Measurements from ENCODE around the gene RAE1. TPM values are rescaled to one million over a fixed set of nuclear protein-coding genes. Genes with fewer than 3 reads are reported as not detected.

RAE1 gene
- total RNA-seq, 4 donors from 2014 or later, result 30.5 to 45.7 (median 34.5) TPM

DNA sequence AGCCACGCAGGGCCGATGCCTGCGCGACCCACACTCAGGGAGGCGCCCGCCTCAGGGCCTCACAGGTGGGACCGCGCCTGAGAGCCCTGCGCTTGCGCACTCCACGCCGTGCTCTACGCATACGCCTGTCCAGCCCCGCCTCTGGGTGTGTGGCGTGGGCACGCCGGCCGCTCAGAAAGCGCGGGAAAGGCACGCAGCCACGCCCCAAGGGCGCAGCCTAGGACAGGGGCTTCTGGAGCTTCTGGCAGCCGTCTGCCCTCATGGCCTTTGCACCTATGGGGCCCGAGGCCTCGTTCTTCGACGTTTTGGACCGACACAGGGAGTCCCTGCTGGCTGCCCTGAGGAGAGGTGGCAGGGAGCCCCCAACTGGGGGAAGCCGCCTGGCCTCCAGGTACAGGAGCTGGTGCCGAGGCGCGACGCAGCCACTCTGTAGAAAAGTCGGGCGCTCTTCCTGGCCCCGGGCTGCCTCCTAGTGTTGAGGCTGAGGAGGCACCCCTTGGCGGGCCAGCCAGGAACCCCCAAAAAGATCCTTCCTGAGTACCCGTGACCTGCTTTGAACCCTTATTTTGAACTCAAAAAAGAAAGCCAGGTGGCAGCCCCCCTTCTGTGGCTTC is 21.3 kb upstream of the RAE1 start, which contains the start of gene SPO11:
TSS of gene SPO11 (plus strand) at position 196 of the 614 bp plus-strand sequence. CDS start at position 261, 65 bp downstream.
- TF ChIP-seq POLR2A (IDR thresholded peaks at IDR 0.05), result no peak
- 72 to 86% methylated on average over 31 to 32 of the region's 40 CpGs for WGBS, 2 donors
- no peak for DNase-seq (ENCODE audit: low spot score in 2 of 2)
- H3K4me3 ChIP-seq (ENCODE audit: low read depth, poor library complexity, severe bottlenecking), result no peak within 1 kb of the TSS
- intact Hi-C loops (cut with DNase I; ENCODE audit: low total_unique reads), result no loop called here

DNA sequence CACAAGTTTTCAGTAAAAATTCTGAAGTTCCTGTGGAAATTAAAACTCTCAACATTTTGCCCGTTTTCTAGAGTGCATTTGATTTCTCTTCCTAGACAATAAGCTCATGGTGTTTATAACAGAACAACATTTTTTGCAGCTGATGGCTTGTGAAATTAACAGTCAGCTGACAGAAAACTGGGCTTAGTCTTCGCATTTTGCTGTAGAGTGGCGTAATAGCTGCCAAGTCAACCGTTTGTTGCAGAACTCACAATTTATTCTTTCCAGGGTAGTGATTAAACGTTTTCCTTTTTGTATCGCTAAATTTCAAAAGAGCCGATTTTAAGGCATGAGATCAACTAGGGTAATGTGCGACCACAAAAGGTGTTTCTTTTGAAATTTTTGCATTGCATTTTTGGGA is 20.1 kb upstream of the RAE1 start:
- peak in 1 of 2 donors; percentile 51 for DNase-seq (ENCODE audit: low spot score in 2 of 2)
- H3K4me3 ChIP-seq (ENCODE audit: low read depth, poor library complexity, severe bottlenecking), result no peak overlapping the region
- TF ChIP-seq, protein P1, sequence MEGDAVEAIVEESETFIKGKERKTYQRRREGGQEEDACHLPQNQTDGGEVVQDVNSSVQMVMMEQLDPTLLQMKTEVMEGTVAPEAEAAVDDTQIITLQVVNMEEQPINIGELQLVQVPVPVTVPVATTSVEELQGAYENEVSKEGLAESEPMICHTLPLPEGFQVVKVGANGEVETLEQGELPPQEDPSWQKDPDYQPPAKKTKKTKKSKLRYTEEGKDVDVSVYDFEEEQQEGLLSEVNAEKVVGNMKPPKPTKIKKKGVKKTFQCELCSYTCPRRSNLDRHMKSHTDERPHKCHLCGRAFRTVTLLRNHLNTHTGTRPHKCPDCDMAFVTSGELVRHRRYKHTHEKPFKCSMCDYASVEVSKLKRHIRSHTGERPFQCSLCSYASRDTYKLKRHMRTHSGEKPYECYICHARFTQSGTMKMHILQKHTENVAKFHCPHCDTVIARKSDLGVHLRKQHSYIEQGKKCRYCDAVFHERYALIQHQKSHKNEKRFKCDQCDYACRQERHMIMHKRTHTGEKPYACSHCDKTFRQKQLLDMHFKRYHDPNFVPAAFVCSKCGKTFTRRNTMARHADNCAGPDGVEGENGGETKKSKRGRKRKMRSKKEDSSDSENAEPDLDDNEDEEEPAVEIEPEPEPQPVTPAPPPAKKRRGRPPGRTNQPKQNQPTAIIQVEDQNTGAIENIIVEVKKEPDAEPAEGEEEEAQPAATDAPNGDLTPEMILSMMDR (IDR thresholded peaks at IDR 0.05), result no peak
- TF ChIP-seq POLR2A (IDR thresholded peaks at IDR 0.05), result no peak
- WGBS, 2 donors, result 37 to 42% methylated on average over 8 of the region's 8 CpGs
- intact Hi-C loops (cut with DNase I; ENCODE audit: low total_unique reads), result no loop called here

DNA sequence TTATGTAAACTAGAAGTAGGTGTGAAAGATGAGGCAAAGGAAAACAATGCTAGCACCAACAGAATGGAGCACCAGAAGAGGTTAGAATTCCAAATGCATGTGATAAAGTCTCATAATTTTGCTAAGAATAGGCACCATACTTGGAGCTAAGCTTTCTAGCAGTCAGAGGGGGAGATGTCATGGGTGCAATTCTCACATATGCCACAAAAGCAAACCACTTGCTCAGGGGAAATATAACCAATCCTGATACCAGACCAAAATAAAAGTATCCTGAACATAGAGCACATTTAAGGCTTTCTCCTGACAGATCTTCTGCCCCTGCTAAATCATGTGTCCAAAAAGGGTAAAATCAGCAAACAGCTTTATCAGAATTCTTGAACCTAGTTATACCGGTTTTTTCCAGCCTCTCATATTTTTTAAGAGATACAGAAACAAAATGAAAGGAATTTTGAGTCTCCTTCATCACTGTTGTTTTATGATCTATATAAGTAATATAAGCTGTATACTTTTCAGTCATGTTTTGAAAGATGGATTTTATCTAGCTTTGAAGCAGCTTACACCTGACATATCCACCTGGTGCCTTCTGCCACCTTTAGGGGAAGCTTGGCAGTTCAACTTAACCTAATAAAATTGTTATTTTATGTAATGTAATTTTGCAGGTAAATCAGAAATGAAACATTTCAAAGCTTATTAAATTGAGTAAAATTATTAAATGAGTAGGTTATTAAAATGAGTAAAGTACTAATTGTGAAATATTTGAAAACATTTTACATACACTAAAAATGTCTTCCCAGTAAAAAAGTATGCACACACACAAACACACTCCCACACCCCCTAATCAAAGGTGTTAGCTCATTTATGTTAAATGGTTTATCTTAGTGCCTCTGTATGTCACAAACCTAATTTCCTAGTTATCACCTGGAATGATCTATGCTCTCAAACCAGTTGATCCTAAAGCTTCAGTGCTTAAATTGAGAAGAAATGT is 18.7 kb upstream of the RAE1 start:
- intact Hi-C loops (cut with DNase I; ENCODE audit: low total_unique reads), result no loop called here
- WGBS, 2 donors, result 35 to 58% methylated on average over 1 of the region's 1 CpG
- H3K4me3 ChIP-seq (ENCODE audit: low read depth, poor library complexity, severe bottlenecking), result no peak overlapping the region
- TF ChIP-seq, protein P1 (IDR thresholded peaks at IDR 0.05), result no peak
- TF ChIP-seq POLR2A (IDR thresholded peaks at IDR 0.05), result no peak
- no peak for DNase-seq (ENCODE audit: low spot score in 2 of 2)

DNA sequence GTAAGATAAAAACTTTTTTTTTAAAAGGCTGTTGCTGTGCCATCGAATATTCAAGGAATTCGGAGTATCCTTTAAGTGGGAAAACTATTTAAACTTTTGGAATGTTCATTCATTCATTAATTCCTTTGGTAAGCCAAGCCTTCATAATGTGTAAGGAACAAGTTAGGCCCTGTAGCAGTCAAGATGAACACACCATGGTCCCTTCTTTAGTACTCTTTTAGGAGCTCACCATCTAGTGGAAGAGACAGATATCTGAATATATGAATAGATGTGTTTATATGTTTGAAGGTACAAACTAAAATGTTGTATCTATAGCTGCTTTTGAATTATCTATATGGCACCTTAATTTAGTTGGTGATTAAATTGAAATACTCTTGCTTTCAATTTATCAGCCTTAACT is 15.7 kb upstream of the RAE1 start:
- DNase-seq (ENCODE audit: low spot score in 2 of 2), result no peak
- intact Hi-C loops (cut with DNase I; ENCODE audit: low total_unique reads), result no loop called here
- H3K4me3 ChIP-seq (ENCODE audit: low read depth, poor library complexity, severe bottlenecking), result no peak overlapping the region
- no peak for TF ChIP-seq POLR2A (IDR thresholded peaks at IDR 0.05)
- TF ChIP-seq, protein P1 (IDR thresholded peaks at IDR 0.05), result no peak
- 70 to 71% methylated on average over 2 of the region's 2 CpGs for WGBS, 2 donors

DNA sequence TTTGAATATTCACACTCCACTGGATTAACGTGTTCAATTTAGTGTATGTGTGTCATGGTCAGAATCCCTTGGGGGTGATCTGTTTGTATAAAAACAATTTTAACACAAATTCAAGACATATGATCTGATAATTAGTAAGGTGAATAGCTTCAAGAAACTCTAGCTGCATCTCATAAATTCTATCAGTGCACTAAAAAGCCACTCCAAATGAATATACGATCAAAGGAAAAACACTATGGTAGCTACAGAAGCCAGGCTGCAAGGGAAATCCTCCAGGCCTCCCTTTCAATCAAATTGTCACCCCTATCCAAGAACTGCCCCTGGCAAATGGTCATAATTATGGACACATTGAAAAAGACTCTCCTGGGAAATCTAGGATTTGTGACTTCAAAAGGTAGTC is 9.4 kb upstream of the RAE1 start:
- intact Hi-C loops (cut with DNase I; ENCODE audit: low total_unique reads), result no loop called here
- no peak for TF ChIP-seq POLR2A (IDR thresholded peaks at IDR 0.05)
- TF ChIP-seq, protein P1 (IDR thresholded peaks at IDR 0.05), result no peak
- WGBS, 2 donors, result 67 to 79% methylated on average over 2 of the region's 2 CpGs
- no peak for DNase-seq (ENCODE audit: low spot score in 2 of 2)
- H3K4me3 ChIP-seq (ENCODE audit: low read depth, poor library complexity, severe bottlenecking), result no peak overlapping the region

DNA sequence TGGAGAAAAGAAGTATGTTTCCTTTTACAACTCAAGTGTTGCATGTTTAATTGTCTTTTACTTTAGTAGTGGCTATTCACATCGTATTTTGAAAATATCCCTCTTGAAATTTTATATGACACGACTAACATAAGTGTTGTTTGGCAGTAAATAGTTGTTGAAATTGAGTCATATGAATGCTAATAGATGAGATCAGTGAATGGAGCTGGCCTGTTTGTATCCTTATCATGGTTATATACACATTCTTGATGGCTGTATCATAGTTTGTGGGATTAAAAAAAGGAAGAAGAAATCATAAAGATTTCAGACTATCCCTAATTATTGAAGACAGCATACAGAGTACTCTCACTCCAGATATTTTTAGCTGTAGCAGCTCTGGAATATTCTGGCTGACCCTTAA is 8.2 kb upstream of the RAE1 start:
- WGBS, 2 donors, result 38 to 57% methylated on average over 2 of the region's 2 CpGs
- no peak overlapping the region for H3K4me3 ChIP-seq (ENCODE audit: low read depth, poor library complexity, severe bottlenecking)
- TF ChIP-seq, protein P1 (IDR thresholded peaks at IDR 0.05), result no peak
- no peak for TF ChIP-seq POLR2A (IDR thresholded peaks at IDR 0.05)
- intact Hi-C loops (cut with DNase I; ENCODE audit: low total_unique reads), result no loop called here
- no peak for DNase-seq (ENCODE audit: low spot score in 2 of 2)

Data from lower leg skin (tissue), 4 donors.